BLaER1 (cell line): ENCODE results near the gene CWC25.

ENCODE experiments used
- H3K27ac ChIP-seq: shearing (Covaris generic); formaldehyde crosslinking; 2 replicates; pipeline ENCODE4 v1.8.1; 2022
- H3K27me3 ChIP-seq: shearing (Covaris generic); formaldehyde crosslinking; 2 replicates; pipeline ENCODE4 v1.8.1; 2022
- H3K36me3 ChIP-seq: shearing (Covaris generic); formaldehyde crosslinking; 2 replicates; pipeline ENCODE4 v1.8.1; 2022
- H3K4me1 ChIP-seq: shearing (Covaris generic); formaldehyde crosslinking; 2 replicates; pipeline ENCODE4 v1.8.1; 2022
- H3K4me2 ChIP-seq: shearing (Covaris generic); formaldehyde crosslinking; 2 replicates; pipeline ENCODE4 v1.8.1; 2022
- H3K4me3 ChIP-seq: shearing (Covaris generic); formaldehyde crosslinking; 2 replicates; pipeline ENCODE4 v1.8.1; 2022
- H3K9ac ChIP-seq: shearing (Covaris generic); formaldehyde crosslinking; 2 replicates; pipeline ENCODE4 v1.8.1; 2022
- H3K9me3 ChIP-seq: shearing (Covaris generic); formaldehyde crosslinking; 2 replicates; pipeline ENCODE4 v1.8.1; 2022
- H4K20me1 ChIP-seq: shearing (Covaris generic); formaldehyde crosslinking; 2 replicates; pipeline ENCODE4 v1.8.1; 2022
- Cebpa-rat ChIP-seq: shearing (Covaris generic); IDR thresholded peaks from 2 replicates; pipeline ENCODE4 v1.8.1; 2022

CWC25 gene

DNA sequence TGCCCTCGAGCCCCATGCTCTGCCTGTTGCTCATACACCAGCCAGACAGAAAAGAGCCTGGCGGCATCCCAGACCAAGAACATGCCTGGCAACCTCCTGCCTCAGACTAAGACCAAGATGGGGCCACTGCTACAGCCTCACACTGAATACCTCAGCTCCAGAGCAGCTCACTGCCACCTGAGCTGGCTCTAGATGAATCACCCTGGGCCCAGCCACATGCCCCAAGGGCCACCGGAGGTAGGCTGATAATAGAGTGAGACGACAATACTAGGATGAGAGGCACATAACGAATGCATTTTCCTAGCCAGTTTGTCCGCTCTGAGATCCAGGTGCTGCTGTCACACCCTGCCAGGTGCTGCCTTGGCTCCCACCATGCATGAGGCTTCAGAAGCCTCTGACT lies 38.7 kb downstream of the CWC25 start:
- H3K4me1 ChIP-seq, result no peaks in the 10 kb centered on the region
- no peaks in the 10 kb centered on the region for H3K9me3 ChIP-seq
- no peak for TF ChIP-seq Cebpa-rat
- no peaks in the 10 kb centered on the region for H3K27me3 ChIP-seq
- no peak overlapping the region for H3K4me3 ChIP-seq
- H3K27ac ChIP-seq, result no peak overlapping the region
- H3K36me3 ChIP-seq, result peaks cover 89% of the 10 kb centered on the region
- H3K9ac ChIP-seq, result no peak overlapping the region
- no peak overlapping the region for H3K4me2 ChIP-seq
- H4K20me1 ChIP-seq, result peaks cover 74% of the 10 kb centered on the region

- Histone ChIP-seq H3K4me3 (no peak overlapping the region), H4K20me1 (peaks cover 47% of the 10 kb centered on the region), H3K9ac (no peak overlapping the region), H3K4me2 (no peak overlapping the region), H3K9me3 (no peaks in the 10 kb centered on the region), H3K27me3 (no peaks in the 10 kb centered on the region), H3K36me3 (peaks cover 96% of the 10 kb centered on the region), H3K27ac (no peak overlapping the region), H3K4me1 (no peaks in the 10 kb centered on the region)
- TF ChIP-seq Cebpa-rat, result no peak
Observed at GRCh38 chr17:38783227-38783626, 41.9 kb downstream of the CWC25 start.

DNA sequence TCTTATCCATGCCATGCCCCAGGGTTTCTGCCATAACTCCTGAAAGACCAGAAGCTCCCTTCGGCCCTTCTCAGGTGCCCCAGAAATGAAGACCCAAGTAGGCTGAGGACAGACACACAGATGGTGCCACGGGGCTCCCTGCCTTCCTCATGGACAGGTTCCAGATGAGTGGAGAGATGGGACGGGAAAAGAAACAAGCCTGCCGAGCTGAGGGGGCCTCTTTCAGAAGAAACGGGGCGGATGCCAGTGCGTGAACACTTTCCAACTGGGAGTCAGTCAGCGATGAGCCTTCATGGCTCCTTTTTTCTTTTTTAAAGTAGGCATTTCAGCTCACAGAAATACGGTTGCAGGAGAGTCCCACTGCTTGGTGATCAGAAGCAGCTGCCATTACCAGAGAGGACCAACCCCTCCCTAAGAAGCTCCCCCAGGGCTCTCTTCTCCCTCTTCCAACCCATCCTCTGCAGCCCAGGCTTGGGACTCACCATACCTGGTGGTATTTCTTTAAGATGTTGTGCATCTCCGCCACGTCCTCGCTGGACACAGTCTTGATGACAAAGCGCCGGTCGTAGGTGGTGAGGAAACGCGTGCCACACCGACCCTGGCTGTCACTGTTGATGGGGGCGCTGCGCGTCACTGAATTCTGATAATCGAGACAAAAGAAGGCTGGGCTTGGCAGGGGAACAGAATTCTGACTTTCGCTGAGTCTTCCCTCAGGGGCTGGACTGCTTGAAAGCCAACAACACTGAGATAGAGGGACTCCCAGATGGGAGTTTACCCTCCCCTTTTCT lies 45.0 kb downstream of the CWC25 start:
- no peak for TF ChIP-seq Cebpa-rat
- Histone ChIP-seq H3K36me3 (peaks cover 100% of the 10 kb centered on the region), H3K9ac (no peak overlapping the region)

DNA sequence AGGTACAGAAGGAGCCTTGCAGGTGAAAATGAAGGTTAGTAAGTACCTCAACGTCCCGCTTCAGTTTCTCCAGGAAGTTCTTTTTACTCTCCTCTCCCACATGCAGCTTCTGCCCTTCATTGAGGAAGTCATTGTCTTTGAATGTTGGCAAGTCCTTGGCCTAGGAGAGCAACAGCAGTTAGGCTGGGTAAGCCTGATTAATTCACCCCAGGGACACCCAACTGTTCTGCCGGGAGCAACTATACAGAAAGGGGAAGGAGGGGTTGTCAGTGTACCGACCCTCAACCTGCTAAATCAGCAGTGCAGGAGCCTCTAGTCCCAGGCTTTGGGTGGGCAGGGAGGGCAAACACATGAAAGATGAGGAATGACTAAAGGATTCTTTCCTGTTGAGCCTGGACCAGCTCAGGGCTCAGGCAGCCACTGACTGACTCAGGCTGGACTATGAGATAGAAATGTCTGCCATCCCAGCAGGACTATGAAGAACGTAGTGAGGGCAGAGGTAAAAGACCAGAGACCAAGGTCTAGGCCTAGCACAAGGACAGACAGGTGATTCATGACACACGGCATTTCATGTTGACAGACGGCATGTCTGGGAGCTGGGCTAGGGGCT lies 47.4 kb downstream of the CWC25 start:
- no peak overlapping the region for H3K4me3 ChIP-seq

More for the DNA sequence above, 45.0 kb downstream of the CWC25 start:
- Histone ChIP-seq H3K4me1 (no peaks in the 10 kb centered on the region), H3K27me3 (no peaks in the 10 kb centered on the region), H4K20me1 (peaks cover 22% of the 10 kb centered on the region; the same call in 1 of the 2 replicates), H3K4me3 (no peak overlapping the region), H3K9me3 (no peaks in the 10 kb centered on the region), H3K27ac (no peak overlapping the region), H3K4me2 (no peak overlapping the region)

DNA sequence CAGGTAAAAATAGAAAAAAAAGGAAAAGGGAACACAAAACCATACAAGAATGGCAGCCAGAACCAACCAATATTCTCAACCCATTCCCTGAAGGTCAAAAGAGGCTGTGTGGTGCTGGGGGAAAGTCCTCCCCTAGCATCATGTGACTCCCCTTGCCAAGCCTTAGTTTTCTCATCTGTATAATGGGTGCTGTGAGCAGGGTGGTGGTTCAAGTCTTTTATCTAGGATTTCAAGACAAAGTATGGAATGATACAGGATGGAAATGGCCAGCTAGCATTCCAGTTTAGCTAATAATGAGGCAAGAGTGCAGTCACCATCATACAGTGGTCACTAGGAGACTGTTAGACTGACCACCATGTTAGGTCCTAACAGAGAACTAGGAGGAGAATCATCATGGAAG lies 51.9 kb downstream of the CWC25 start:
- no peaks in the 10 kb centered on the region for H3K9me3 ChIP-seq
- H3K27me3 ChIP-seq, result no peaks in the 10 kb centered on the region
- H3K9ac ChIP-seq, result no peak overlapping the region
- H3K27ac ChIP-seq, result no peak overlapping the region
- TF ChIP-seq Cebpa-rat, result no peak
- peaks cover 30% of the 10 kb centered on the region; the same call in 1 of the 2 replicates for H4K20me1 ChIP-seq
- H3K36me3 ChIP-seq, result peaks cover 100% of the 10 kb centered on the region
- H3K4me3 ChIP-seq, result no peak overlapping the region
- H3K4me1 ChIP-seq, result no peaks in the 10 kb centered on the region
- no peak overlapping the region for H3K4me2 ChIP-seq

More for the DNA sequence above, 47.4 kb downstream of the CWC25 start:
- no peak for TF ChIP-seq Cebpa-rat
- H4K20me1 ChIP-seq, result peaks cover 24% of the 10 kb centered on the region; the same call in 1 of the 2 replicates
- no peak overlapping the region for H3K9ac ChIP-seq
- H3K4me1 ChIP-seq, result no peaks in the 10 kb centered on the region
- peaks cover 100% of the 10 kb centered on the region for H3K36me3 ChIP-seq
- no peak overlapping the region for H3K27ac ChIP-seq
- H3K27me3 ChIP-seq, result no peaks in the 10 kb centered on the region
- no peak overlapping the region for H3K4me2 ChIP-seq
- H3K9me3 ChIP-seq, result no peaks in the 10 kb centered on the region

GRCh38 chr17:38768417-38768816 lies 56.7 kb downstream of the CWC25 start:
- peaks cover 58% of the 10 kb centered on the region; the same call in 1 of the 2 replicates for H4K20me1 ChIP-seq
- no peak overlapping the region for H3K4me3 ChIP-seq
- no peak overlapping the region for H3K9ac ChIP-seq
- H3K27me3 ChIP-seq, result no peaks in the 10 kb centered on the region
- no peak overlapping the region for H3K4me2 ChIP-seq
- no peak overlapping the region for H3K27ac ChIP-seq
- TF ChIP-seq Cebpa-rat, result no peak
- peaks cover 100% of the 10 kb centered on the region for H3K36me3 ChIP-seq
- no peaks in the 10 kb centered on the region for H3K9me3 ChIP-seq
- no peaks in the 10 kb centered on the region for H3K4me1 ChIP-seq

- no peaks in the 10 kb centered on the region for H3K4me1 ChIP-seq
- H3K9me3 ChIP-seq, result no peaks in the 10 kb centered on the region
- H3K4me2 ChIP-seq, result no peak overlapping the region
- peaks cover 61% of the 10 kb centered on the region; the same call in 1 of the 2 replicates for H4K20me1 ChIP-seq
- no peak for TF ChIP-seq Cebpa-rat
- no peaks in the 10 kb centered on the region for H3K27me3 ChIP-seq
- H3K36me3 ChIP-seq, result peaks cover 100% of the 10 kb centered on the region
- no peak overlapping the region for H3K9ac ChIP-seq
- H3K4me3 ChIP-seq, result no peak overlapping the region
- H3K27ac ChIP-seq, result no peak overlapping the region
Observed at GRCh38 chr17:38766341-38766740, 58.8 kb downstream of the CWC25 start.

- H3K4me2 ChIP-seq, result no peak overlapping the region
- peaks cover 100% of the 10 kb centered on the region for H3K36me3 ChIP-seq
- no peaks in the 10 kb centered on the region for H3K9me3 ChIP-seq
- no peak overlapping the region for H3K4me3 ChIP-seq
- peaks cover 57% of the 10 kb centered on the region; the same call in 1 of the 2 replicates for H4K20me1 ChIP-seq
- no peaks in the 10 kb centered on the region for H3K27me3 ChIP-seq
- H3K27ac ChIP-seq, result no peak overlapping the region
- H3K9ac ChIP-seq, result no peak overlapping the region
- H3K4me1 ChIP-seq, result no peaks in the 10 kb centered on the region
- no peak for TF ChIP-seq Cebpa-rat
Observed at GRCh38 chr17:38762231-38762630, 62.9 kb downstream of the CWC25 start.

DNA sequence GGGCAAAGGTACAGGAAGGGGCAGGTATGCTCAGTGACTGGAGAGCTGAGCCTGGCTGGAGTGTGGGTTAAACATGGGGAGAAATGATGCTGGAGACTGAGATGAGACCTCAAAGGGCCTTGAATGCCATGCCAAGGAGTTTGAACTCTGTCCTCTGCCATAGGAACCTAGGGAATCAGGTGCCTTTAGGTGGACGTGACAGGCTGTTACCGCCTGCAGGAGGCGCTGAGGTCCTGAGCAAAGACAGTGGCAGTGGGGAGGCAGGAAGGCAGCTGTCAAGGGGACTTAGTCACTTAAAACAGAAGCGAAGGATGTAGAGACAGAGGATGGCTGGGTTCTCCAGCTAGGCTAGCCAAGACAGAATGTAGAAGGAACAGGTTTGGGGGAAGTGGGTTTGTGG lies 63.5 kb downstream of the CWC25 start:
- peaks cover 52% of the 10 kb centered on the region; the same call in 1 of the 2 replicates for H4K20me1 ChIP-seq
- H3K4me1 ChIP-seq, result no peaks in the 10 kb centered on the region
- TF ChIP-seq Cebpa-rat, result no peak
- H3K27me3 ChIP-seq, result no peaks in the 10 kb centered on the region
- no peak overlapping the region for H3K9ac ChIP-seq
- H3K36me3 ChIP-seq, result peaks cover 100% of the 10 kb centered on the region
- H3K9me3 ChIP-seq, result no peaks in the 10 kb centered on the region
- H3K4me3 ChIP-seq, result no peak overlapping the region
- H3K27ac ChIP-seq, result no peak overlapping the region
- no peak overlapping the region for H3K4me2 ChIP-seq

DNA sequence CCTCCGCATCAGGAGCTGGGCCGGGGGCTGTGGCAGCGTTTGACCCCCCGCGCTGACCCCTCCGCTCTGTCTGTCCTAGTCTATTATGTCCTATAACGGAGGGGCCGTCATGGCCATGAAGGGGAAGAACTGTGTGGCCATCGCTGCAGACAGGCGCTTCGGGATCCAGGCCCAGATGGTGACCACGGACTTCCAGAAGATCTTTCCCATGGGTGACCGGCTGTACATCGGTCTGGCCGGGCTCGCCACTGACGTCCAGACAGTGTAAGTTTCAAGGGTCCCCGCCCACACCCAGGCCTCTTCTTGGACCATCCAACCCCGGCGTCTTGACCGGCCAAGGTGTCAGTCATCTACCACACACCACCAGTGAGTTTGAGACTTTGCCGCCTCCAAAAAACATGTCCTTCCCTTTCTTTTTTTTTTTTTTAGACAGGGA lies 72.0 kb downstream of the CWC25 start:
- no peaks in the 10 kb centered on the region for H3K9me3 ChIP-seq
- peak overlapping the region; percentile 92 for H3K27ac ChIP-seq
- H4K20me1 ChIP-seq, result peaks cover 60% of the 10 kb centered on the region
- no peak for TF ChIP-seq Cebpa-rat
- H3K9ac ChIP-seq, result peak overlapping the region; percentile 95
- H3K27me3 ChIP-seq, result peaks cover 38% of the 10 kb centered on the region
- H3K4me3 ChIP-seq, result peak overlapping the region; percentile 94
- H3K36me3 ChIP-seq, result peaks cover 45% of the 10 kb centered on the region
- peak overlapping the region; percentile 97 for H3K4me2 ChIP-seq
- peaks cover 50% of the 10 kb centered on the region for H3K4me1 ChIP-seq
